ENCODE data around the gene PRKD3.

- TF ChIP-seq, protein P1, sequence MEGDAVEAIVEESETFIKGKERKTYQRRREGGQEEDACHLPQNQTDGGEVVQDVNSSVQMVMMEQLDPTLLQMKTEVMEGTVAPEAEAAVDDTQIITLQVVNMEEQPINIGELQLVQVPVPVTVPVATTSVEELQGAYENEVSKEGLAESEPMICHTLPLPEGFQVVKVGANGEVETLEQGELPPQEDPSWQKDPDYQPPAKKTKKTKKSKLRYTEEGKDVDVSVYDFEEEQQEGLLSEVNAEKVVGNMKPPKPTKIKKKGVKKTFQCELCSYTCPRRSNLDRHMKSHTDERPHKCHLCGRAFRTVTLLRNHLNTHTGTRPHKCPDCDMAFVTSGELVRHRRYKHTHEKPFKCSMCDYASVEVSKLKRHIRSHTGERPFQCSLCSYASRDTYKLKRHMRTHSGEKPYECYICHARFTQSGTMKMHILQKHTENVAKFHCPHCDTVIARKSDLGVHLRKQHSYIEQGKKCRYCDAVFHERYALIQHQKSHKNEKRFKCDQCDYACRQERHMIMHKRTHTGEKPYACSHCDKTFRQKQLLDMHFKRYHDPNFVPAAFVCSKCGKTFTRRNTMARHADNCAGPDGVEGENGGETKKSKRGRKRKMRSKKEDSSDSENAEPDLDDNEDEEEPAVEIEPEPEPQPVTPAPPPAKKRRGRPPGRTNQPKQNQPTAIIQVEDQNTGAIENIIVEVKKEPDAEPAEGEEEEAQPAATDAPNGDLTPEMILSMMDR (IDR thresholded peaks at IDR 0.05), result no peak
- no peak for TF ChIP-seq EP300 (IDR thresholded peaks at IDR 0.05)
These were observed 6.0 kb upstream of the PRKD3 start for GRCh38 chr2:37330681-37331080.
